B cell (primary cell): ENCODE results near the gene GABRR3.

ENCODE experiments used
- CTCF ChIP-seq: fragments of 200-600 bp; IDR thresholded peaks from one replicate; pipeline ENCODE4 v1.8.0; 2022; ENCODE audit warnings: antibody characterized with exemption, mild to moderate bottlenecking
- EZH2 ChIP-seq: IDR thresholded peaks from 2 replicates; pipeline ENCODE4 v1.6.1; 2012; ENCODE audit warnings: borderline replicate concordance, low read depth, mild to moderate bottlenecking, moderate library complexity, low read length; ENCODE audit not compliant: insufficient read depth, poor library complexity, severe bottlenecking

DNA sequence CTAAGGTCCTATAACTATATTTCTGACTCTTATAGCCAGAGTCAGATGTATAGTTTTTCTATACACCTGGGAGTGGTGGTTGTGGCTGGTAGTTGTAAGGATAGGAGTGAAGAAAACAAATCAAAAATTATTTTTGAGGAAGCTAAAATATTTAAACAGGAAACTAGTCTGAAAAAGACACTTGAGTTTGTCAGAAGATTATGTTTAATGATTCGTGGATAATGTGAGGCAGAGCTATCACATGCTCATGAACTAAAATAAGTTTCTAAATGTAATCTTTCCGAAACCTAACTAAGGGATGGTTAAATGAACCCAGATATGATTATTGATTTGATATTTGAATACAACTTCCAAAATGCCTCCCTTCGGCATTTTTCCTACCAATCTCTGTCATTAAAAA is 30.4 kb downstream of the GABRR3 start:
- TF ChIP-seq CTCF (no peak), EZH2 (no peak)
